Measurements from ENCODE around the gene CRYBG3. TPM values are rescaled to one million over a fixed set of nuclear protein-coding genes. Genes with fewer than 3 reads are reported as not detected.

Gene CRYBG3
- total RNA-seq, 1 donor: 22.9 TPM

DNA sequence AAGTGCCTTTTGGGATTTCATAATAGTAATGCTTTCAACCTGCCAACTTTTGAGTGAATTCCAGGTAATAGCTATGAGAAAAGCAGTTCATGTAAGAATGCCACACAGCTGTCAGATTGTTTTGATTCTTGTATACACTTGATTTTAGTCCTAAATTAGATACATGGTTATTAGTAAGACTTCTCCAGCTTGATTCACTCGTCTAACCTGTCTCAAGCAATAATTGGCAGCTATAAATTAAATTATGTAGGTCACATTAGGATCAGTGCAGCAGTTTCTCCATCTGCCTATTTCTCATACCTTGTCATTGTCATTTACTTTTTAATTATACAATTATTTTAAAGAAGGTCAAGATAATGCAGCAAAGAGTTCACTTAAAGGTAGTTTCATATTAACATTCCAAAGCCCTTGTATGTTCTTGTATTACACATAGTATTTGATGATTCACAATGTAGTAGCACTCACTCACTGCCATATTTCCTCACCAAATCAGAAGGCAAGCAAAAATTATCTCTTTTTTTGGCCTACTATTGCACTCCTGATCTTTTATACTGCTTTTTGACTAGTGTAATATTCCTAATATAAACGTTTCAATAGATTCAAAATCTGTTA is 10.9 kb upstream of the CRYBG3 start:
- H3K4me3 ChIP-seq (ENCODE audit: low read depth, low read length): no peak overlapping the region
- DNase-seq (ENCODE audit: low read depth): no peak
- TF ChIP-seq CTCF (IDR thresholded peaks at IDR 0.05; ENCODE audit: insufficient read depth, low read depth, low read length): no peak

DNA sequence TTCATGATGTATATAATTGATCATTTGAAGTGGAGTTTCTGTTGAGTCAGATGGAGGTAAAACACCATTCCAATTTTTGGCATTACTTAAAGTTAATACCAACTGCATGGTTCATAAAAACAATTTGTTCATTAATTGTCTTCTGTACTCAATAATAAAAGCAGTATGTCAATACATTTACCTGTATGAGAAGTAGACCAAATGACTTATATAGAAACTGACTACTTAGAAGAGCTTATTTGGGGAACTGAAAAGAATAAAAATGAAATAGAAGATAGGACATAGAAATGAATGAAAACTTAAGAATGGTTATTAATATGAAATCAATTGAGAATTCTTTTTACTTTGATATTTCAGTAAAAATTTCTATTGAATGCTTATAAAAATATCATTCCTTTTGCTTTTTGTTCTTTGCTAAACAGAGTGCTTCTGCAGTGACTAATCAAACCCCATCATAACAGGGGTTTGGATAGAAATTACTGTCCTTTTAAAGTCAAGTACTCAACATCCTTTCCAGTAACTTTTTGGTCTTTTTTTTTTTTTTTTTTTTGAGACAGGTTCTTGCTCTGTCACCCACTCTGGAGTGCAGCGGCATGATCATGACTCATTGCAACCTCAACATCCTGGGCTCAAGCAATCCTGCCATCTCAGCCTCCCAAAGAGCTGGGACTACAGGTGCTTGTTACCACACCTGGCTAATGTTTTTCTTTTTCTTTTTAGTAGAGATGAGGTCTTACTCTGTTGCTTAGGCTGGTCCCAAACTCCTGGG is 6.5 kb upstream of the CRYBG3 start:
- DNase-seq (ENCODE audit: low read depth): no peak
- no peak for TF ChIP-seq CTCF (IDR thresholded peaks at IDR 0.05; ENCODE audit: insufficient read depth, low read depth, low read length)
- H3K4me3 ChIP-seq (ENCODE audit: low read depth, low read length): no peak overlapping the region

- no peak for DNase-seq (ENCODE audit: low read depth)
- TF ChIP-seq CTCF (IDR thresholded peaks at IDR 0.05; ENCODE audit: insufficient read depth, low read depth, low read length): no peak
- H3K4me3 ChIP-seq (ENCODE audit: low read depth, low read length): no peak overlapping the region
Measured at GRCh38 chr3:97816811-97817210, 5.0 kb upstream of the CRYBG3 start.

- no peak overlapping the region for H3K4me3 ChIP-seq (ENCODE audit: low read depth, low read length)
- TF ChIP-seq CTCF (IDR thresholded peaks at IDR 0.05; ENCODE audit: insufficient read depth, low read depth, low read length): no peak
- DNase-seq (ENCODE audit: low read depth): no peak
Measured at GRCh38 chr3:97817965-97818364, 3.8 kb upstream of the CRYBG3 start.

DNA sequence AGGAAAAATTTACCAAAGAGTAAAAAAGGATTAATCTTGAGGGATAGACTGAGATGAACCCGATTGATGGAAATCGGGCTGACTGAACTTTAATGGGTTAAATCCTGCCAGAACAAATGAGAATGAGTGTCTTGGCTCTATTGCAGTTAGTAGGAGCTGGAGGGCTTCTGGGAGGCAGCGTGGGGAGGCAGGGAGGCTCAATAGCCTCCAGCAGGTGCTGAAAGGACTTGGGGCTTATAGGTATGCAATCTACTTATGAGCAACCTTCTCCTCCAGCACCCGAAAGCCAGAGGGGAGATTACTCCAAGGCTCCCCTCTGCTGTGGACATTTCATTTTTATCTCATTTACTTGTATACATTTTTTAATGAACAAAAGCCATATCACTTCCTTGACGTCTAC is 1.0 kb upstream of the CRYBG3 start:
- TF ChIP-seq CTCF (IDR thresholded peaks at IDR 0.05; ENCODE audit: insufficient read depth, low read depth, low read length): no peak
- H3K4me3 ChIP-seq (ENCODE audit: low read depth, low read length): peak overlapping the region; percentile 95
- DNase-seq (ENCODE audit: low read depth): no peak

DNA sequence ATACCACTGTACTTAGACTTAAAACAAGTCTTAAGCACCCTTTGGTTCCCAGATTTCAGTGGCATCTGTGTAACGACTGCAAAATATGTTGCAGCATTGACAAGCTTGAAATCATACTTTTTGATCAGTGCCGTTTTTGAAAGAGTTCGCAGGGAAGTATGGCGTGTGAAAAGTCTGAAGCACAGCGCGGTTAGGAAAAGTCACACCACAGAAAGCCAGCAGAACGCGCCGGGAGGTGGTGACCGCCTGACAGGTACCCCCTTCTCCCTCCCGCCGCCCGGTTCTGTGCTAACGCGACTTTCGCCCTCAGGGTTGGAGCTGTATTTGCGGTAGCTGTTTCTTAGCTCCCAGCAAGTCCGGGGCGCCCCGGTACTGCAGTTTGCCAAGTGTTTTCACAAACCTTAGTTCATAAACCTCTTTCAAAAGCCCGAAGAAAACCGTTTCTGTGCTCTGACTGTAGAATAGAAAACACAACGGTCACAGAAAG is 481 bp upstream of the CRYBG3 start:
- H3K4me3 ChIP-seq (ENCODE audit: low read depth, low read length): peak overlapping the region; percentile 95
- TF ChIP-seq CTCF (IDR thresholded peaks at IDR 0.05; ENCODE audit: insufficient read depth, low read depth, low read length): no peak
- peak; percentile 71 for DNase-seq (ENCODE audit: low read depth)

All from fibroblast of villous mesenchyme (primary cell).